ENCODE results near the gene SBF1.

The SBF1 gene

GRCh38 chr22:50465066-50465930 lies 9.5 kb downstream of the SBF1 start:
- no peak for DNase-seq

DNA sequence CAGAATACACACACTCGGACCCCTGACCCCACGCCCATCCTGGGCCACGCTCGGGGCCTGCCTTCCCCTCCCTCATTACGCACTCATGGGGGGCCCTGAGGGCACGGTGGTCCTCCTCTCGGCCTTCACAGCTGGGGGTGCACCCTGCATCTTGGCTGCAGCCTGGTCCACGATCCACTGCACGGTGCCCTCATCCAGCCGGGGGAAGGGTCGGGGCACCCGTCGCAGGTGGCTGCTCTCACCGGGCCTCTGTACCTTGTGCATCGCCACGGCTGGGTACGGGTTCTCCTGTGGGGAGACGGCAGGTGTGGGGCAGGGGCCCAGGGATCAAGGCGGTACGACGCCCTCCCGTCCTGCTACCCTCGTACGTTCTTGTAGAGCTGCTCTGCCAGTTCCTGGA lies 10.4 kb downstream of the SBF1 start:
- DNase-seq, result no peak

GRCh38 chr22:50463188-50463900 lies 11.5 kb downstream of the SBF1 start:
- DNase-seq, result no peak

GRCh38 chr22:50461979-50462540 lies 12.8 kb downstream of the SBF1 start:
- DNase-seq, result no peak

- no peak for DNase-seq
These were observed 13.3 kb downstream of the SBF1 start for GRCh38 chr22:50461536-50461935.

- DNase-seq, result no peak
These were observed 13.9 kb downstream of the SBF1 start for GRCh38 chr22:50460938-50461337.

DNA sequence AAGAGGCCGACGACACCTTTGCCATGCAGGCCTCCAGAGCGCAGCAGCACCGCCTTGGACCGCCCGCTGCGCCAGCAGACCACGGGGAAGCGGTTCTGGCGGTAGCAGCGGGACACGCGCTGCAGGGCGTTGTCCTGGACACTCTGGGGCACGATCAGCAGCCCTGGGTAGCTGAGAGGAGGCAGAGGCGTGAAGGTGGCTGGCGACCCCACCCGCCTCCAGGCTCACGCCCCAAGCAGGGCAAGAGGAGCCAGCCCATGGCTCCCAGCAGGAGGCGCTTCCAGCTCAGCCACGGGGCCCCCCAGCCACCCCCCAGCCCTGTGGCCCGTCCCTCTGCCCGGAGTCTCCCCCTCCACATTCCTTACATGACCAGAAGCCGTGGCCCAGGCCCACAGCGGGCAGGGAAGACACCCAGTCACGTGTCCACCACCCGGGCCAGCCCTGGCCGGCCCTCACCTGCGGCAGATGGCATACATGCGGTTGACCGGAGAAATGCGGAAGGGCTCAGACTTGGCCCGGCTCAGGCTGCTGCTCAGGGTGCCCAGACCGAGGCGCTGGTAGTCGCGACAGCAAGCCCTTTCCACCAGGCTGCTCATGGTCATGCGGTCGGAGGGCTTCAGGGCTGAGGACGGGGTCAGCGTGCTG lies 15.2 kb downstream of the SBF1 start:
- no peak for DNase-seq

DNA sequence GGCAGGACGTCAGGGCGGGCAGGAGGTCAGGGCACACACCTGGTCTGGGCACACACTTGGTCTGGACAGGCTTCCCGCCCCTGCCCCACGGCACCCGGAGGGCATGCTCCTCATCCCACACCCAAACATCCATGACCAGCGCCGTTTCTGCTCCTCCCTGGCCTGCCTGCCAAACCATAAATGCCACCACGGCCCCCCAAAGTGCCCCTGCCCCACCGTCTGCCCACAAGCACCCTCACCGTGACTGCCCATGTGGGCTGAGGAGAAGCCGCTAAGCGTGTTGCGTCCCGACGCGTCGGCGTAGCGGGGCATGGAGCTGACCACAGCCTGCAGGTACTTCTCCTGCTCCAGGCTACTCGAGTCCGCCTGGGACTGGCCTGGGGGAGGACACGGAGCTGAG lies 15.8 kb downstream of the SBF1 start:
- no peak for DNase-seq

DNA sequence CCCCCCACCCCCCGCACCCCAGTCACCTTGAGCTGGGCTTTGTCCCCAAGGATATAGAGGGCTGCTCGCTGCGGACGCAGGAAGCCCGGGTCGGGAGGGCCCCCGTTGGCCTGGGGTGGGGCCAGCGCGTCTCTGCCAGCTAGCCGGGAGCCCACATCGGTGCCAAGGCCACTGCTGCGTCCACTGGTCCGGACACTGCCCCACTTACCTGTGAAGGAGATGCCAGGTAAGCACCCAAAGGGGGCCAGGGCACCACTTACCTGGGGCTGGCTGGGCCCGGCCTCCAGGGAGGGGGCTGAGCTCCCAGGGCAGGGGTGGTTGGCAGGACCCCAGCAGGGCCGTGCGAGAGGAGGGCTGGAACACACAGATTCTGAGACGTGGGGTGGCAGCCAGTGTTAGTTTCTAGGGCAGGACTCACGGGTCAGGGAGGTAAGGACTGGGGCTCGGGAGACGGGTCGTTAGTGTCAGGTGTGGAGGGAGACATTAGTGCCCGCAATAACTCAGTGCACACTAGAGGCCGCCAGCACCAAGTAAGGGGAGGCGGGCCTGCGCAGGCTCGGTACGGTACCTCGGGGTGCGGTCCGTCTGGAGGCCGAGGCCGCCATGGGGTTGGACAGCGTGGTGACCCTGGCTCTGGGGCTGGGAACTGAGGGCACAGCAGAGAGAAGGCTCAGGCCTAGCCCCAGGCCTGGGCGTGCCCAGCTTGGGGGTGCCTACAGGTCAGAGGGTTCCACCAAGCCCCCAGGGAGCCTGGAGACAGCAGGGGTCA lies 18.2 kb downstream of the SBF1 start:
- DNase-seq, result no peak

GRCh38 chr22:50456026-50456425 lies 18.8 kb downstream of the SBF1 start:
- no peak for DNase-seq

GRCh38 chr22:50455201-50455600 lies 19.6 kb downstream of the SBF1 start:
- DNase-seq, result no peak

- no peak for DNase-seq
These were observed 20.2 kb downstream of the SBF1 start for GRCh38 chr22:50454556-50455075.

GRCh38 chr22:50452649-50453048 lies 22.2 kb downstream of the SBF1 start:
- no peak for DNase-seq

DNA sequence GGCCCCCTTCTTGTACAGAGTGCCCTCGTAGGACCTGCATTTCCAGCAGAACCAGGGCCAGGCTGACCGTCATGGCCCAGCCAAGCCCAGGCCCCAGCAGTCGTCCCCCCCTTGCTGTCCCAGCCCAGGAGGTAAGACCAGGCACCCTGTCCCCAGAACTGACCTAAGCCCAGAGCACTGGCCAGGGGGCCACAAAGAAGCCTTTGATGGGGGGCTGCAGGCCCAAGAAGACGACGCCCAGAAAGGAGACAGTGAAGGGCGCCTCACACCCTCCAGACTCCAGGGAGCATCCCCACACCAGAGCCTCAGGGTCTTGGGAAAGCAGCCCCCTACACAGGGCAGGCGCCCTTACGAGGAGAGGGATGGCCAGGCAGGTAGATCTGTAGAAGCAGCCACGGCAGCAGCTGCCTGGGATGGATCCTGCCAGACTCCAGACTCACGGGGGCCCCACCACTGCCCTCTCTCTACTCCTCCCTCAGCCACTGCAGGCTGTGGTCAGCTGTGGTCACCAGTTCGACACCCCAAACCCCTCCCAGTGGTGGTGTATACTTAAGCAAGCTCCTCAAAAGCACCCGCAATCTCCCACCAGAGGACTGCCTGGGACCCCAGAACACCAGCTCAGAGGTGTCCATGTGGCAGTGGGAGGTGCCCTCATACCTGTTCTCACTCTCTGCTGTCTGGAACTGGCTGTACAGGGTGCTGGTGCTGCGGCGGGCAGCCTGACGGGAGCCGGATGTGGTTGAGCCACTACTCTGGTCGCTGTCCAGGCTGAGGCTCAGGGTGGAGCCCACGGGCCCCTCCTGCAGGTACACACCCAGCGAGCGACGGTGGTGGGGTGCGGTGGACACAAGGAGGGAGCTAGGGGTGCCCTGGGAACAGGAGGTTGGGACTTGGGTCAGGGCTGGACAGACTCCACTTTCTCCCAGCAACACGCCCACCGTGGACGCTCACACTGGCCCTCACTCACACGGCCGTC lies 27.0 kb downstream of the SBF1 start:
- no peak for DNase-seq

- DNase-seq, result no peak
These were observed 27.9 kb downstream of the SBF1 start for GRCh38 chr22:50446708-50447575.

DNA sequence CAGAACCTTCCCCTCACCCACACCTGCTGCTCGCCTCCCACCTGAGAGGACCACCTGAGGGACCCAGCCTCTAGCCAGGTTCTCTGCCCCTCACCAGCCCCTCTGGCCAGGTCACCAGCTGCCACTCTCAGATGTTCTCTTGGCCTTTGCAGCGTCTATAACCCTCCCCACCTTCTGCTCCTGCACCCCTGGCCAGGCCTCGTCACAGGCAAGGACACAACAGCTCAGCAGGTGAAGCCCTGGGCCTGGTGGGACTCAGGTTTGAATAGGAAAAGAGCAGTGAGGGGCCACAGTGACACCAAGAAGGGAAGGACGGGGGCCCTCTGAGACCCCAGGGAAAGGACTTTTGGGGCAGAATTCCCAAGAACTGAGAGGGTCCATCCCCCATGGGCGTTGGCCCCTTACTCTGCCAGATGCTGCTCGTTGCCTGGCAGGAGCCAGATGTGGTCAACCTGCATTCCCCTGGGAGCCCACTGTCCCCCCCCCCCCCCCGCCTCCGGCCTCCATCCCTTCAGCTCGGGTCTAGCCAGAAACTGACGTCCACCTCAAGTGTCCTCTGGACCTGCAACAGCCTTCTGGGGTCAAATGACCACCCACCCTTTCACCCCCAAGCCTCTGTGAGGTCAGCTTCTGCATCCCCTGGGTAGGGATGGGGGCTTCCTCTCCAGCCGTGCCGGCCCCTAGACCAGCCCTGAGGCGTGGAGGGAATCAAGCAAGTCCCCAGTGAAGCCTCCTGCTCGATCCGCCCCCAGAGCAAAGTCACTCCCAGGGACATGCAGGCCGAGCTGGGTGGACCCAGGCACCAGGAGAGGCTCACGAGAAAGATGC lies 28.7 kb downstream of the SBF1 start:
- DNase-seq, result no peak

DNA sequence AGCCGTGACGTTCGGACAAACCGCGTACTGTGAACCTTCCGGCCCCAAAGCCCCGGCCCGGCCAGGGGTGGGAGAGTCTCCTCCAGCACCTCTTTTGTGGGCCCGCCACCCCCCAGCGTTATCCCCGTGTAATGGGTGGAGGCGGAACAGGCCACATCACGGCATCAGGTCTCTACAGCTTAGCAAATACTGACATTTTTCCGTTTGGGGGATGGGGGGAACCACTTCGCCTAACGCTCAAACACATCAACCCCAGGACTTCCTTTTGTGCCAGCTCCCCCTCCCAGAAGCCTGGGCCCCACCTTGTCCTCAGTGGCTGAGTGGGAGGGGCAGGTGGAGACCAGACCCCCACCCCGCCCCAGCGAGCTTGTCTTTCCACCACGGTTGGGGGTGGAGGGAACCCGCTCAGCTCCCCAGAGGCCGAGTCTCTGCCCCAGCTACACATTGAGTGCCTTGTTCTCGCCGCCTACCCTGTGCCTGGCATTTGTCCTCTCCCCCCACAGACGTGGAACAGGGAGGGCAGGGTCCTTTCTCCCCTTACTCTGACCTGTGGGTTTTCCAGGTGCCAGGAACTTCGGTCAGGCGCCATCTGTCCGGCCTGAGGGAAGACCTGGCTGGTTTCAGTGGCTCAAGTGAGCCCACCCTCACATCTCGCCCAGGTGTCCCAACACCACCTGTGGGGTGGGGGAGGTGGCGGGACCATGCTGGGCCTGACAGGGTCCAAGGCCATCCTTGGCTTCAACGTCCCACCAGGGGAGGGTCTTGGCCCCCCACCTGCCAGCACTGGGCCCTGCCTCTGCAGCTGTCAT lies 29.6 kb downstream of the SBF1 start:
- no peak for DNase-seq

DNA sequence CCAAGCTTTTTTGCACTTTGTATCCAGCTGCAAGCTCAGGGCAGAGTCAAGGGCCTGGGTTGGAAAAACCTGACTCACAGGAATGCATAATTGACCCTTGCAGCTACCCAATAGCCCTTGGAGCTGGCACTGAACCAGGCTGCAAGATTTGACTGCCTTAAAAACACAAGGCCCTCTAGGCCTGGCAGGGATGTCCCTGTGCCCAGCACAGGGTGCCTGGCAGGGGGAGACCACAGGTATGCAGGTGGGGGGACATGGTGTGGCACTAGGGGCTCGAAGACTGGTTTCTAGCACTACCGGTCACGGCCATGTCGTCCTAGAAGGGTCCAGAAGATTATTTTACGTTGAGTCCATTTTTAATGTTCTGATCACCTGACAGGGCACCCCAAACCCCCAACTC lies 30.2 kb downstream of the SBF1 start:
- no peak for DNase-seq

Measured in 8988T (cell line).